Gastrocnemius medialis (tissue), 4 donors: Measurements from ENCODE around the gene CHD6. TPM values are rescaled to one million over a fixed set of nuclear protein-coding genes. Genes with fewer than 3 reads are reported as not detected.

Experiments used
- ATAC-seq, 2 donors: fragments of 150-250 bp; one replicate each; pipeline ENCODE4 v1.9.1; 2016
- DNase-seq, 2 donors: peaks; one replicate each; pipeline ENCODE4 v3.0.0-alpha.2; 2019
- H3K27ac ChIP-seq, 4 donors: fragments of 200-600 bp; sonication (generic); 1 replicate in 1 of 4; 2 replicates in 3 of 4; pipeline ENCODE4 v1.5.1; 2016 to 2018; ENCODE audit warnings: mild to moderate bottlenecking in 2 of 4, moderate library complexity in 1 of 4
- H3K27me3 ChIP-seq, 3 donors: fragments of 200-600 bp; sonication (generic) in 2 of 3; 1 replicate in 1 of 3; 2 replicates in 2 of 3; pipeline versions ENCODE4 v1.5.1 to v1.6.0; 2016 to 2019; ENCODE audit warnings: mild to moderate bottlenecking in 1 of 3, moderate library complexity in 1 of 3
- H3K36me3 ChIP-seq, 2 donors: fragments of 200-600 bp; sonication (generic) in 1 of 2; one replicate each; pipeline ENCODE4 v1.5.1; 2017 to 2018
- H3K4me1 ChIP-seq, 2 donors: fragments of 200-600 bp; sonication (generic) in 1 of 2; one replicate each; pipeline ENCODE4 v1.5.1; 2016 to 2017; ENCODE audit warnings: mild to moderate bottlenecking in 2 of 2
- H3K4me3 ChIP-seq, 4 donors: fragments of 200-600 bp; sonication (generic) in 3 of 4; 1 replicate in 1 of 4; 2 replicates in 3 of 4; pipeline ENCODE4 v1.5.1; 2016 to 2019; ENCODE audit warnings: mild to moderate bottlenecking in 2 of 4
- H3K9me3 ChIP-seq, 3 donors: fragments of 200-600 bp; sonication (generic) in 2 of 3; 1 replicate in 1 of 3; 2 replicates in 2 of 3; pipeline ENCODE4 v1.5.1; 2016 to 2019
- CTCF ChIP-seq, 5 experiments: fragments of 450-650 bp in 3 of 5; fragments of 200-600 bp in 2 of 5; sonication (generic) in 2 of 5; IDR thresholded peaks in 4 of 5; conservative IDR thresholded peaks in 1 of 5; 1 replicate in 4 of 5; 2 replicates in 1 of 5; pipeline ENCODE4 v1.5.1; 2016 to 2019; ENCODE audit warnings: antibody characterized with exemption in 5 of 5, mild to moderate bottlenecking in 3 of 5, moderate library complexity in 3 of 5
- POLR2A ChIP-seq, 2 donors: fragments of 450-650 bp; IDR thresholded peaks; one replicate each; pipeline ENCODE4 v1.6.1; 2017; ENCODE audit warnings: antibody characterized with exemption in 2 of 2, mild to moderate bottlenecking in 2 of 2, moderate library complexity in 2 of 2
- in situ Hi-C, 4 donors: fragments of 200-750 bp; cut with MboI; loops; one replicate each; pipeline versions ENCODE4 v1.15.0 to v1.8.0; 2017; ENCODE audit warnings: low sequenced_read_pairs in 4 of 4
- intact Hi-C: fragments of 100-400 bp; cut with DNase I; formaldehyde crosslinking; loops from one replicate; pipeline ENCODE4 v1.15.1; 2023; ENCODE audit warnings: low total_unique reads
- total RNA-seq, 4 donors: library from RNA; depleted of rRNA; stranded (reverse); fragments of >200 nt; gene quantifications; one replicate each; pipeline versions ENCODE4 v1.1.0 to v1.2.3, GENCODE V29; 2016

The CHD6 gene
- total RNA-seq, 4 donors from 2014 or later: 12.8 to 33.7 (median 19.2) TPM

DNA sequence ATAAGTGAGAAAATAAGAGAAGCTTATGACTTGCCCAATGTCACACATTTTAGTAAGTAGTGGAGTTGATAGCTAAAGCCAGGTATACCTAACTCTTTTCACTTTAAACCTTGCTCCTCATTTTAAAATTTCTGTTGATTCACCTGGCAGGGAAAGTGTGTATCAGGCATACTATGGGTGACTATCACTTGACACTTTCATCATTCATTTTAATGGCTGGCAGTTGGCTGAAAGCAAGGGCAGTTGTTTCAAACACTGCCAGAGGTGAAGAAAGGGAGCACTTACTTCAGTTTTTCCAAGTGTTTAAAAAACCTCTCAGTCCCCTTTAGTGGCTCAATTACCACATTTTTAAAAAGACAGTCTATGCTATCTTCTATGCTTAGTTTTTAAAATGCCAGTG is 173.4 kb downstream of the CHD6 start:
- Histone ChIP-seq H3K27me3 (no peaks in the 10 kb centered on the region), H3K4me1 (peaks cover 23 to 42% of the 10 kb centered on the region in 2 donors), H3K36me3 (peaks cover 0 to 31% of the 10 kb centered on the region in 2 donors), H3K9me3 (no peaks in the 10 kb centered on the region), H3K4me3 (no peak overlapping the region), H3K27ac (peak overlapping the region in 3 of 4 donors; percentile 3 to 36 (median 33))
- TF ChIP-seq CTCF (IDR thresholded peaks at IDR 0.05 in 4 of 5, conservative IDR thresholded peaks at IDR 0.05 in 1 of 5) (no peak), POLR2A (IDR thresholded peaks at IDR 0.05) (no peak)
- intact Hi-C loops: no loop called here
- peak; percentile 80 to 87 for ATAC-seq
- in situ Hi-C loops: no loop called here
- no peak for DNase-seq

DNA sequence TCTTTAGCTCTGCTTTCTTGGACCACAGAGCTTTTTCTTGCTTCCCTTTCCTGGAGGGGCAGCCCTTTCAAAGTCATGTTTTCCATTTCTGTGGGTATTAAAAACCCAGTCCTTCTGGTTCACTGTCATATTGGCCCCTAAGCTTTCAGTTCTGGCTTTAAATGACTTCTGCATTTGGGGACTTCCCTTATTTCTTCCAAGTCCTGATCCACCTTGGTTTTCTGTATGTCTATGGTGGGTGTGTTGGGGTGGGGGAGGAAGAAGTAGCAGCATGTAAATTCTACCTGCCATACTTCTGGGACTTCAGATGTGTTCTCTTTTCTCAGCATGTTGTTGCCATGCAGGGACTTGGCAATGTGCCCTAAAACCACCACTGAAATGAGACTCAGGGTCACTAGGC is 174.5 kb downstream of the CHD6 start:
- TF ChIP-seq POLR2A (IDR thresholded peaks at IDR 0.05) (no peak), CTCF (IDR thresholded peaks at IDR 0.05 in 4 of 5, conservative IDR thresholded peaks at IDR 0.05 in 1 of 5) (no peak)
- no peaks in the 10 kb centered on the region for H3K9me3 ChIP-seq
- no peak for ATAC-seq
- no peaks in the 10 kb centered on the region for H3K27me3 ChIP-seq
- peaks cover 23 to 42% of the 10 kb centered on the region in 2 donors for H3K4me1 ChIP-seq
- in situ Hi-C loops (no loop called here), intact Hi-C loops (no loop called here)
- DNase-seq: no peak
- H3K27ac ChIP-seq: no peak overlapping the region
- H3K36me3 ChIP-seq: peaks cover 0 to 41% of the 10 kb centered on the region in 2 donors
- H3K4me3 ChIP-seq: no peak overlapping the region

GRCh38 chr20:41440882-41441281 is 177.3 kb downstream of the CHD6 start:
- H3K9me3 ChIP-seq: no peaks in the 10 kb centered on the region
- H3K36me3 ChIP-seq: peaks cover 0 to 44% of the 10 kb centered on the region in 2 donors
- intact Hi-C loops: no loop called here
- in situ Hi-C loops: no loop called here
- H3K27me3 ChIP-seq: no peaks in the 10 kb centered on the region
- TF ChIP-seq POLR2A (IDR thresholded peaks at IDR 0.05) (no peak), CTCF (IDR thresholded peaks at IDR 0.05 in 4 of 5, conservative IDR thresholded peaks at IDR 0.05 in 1 of 5) (no peak)
- peaks cover 9 to 31% of the 10 kb centered on the region in 2 donors for H3K4me1 ChIP-seq
- ATAC-seq (peak; percentile 35 to 74), DNase-seq (peak; percentile 54 to 56)
- H3K4me3 ChIP-seq: no peak overlapping the region
- H3K27ac ChIP-seq: peak overlapping the region in 2 of 4 donors; percentile 37 to 63

- no peaks in the 10 kb centered on the region for H3K9me3 ChIP-seq
- intact Hi-C loops (no loop called here), in situ Hi-C loops (no loop called here)
- TF ChIP-seq CTCF (IDR thresholded peaks at IDR 0.05 in 4 of 5, conservative IDR thresholded peaks at IDR 0.05 in 1 of 5): no peak
- TF ChIP-seq POLR2A (IDR thresholded peaks at IDR 0.05): no peak
- H3K4me3 ChIP-seq: no peak overlapping the region
- H3K4me1 ChIP-seq: peaks cover 0 to 13% of the 10 kb centered on the region in 2 donors
- no peak for DNase-seq
- no peaks in the 10 kb centered on the region for H3K27me3 ChIP-seq
- H3K27ac ChIP-seq: no peak overlapping the region
- no peak for ATAC-seq
- H3K36me3 ChIP-seq: peaks cover 0 to 59% of the 10 kb centered on the region in 2 donors
Observed at GRCh38 chr20:41437836-41438235, 180.3 kb downstream of the CHD6 start.

GRCh38 chr20:41436679-41437078 is 181.5 kb downstream of the CHD6 start:
- TF ChIP-seq CTCF (IDR thresholded peaks at IDR 0.05 in 4 of 5, conservative IDR thresholded peaks at IDR 0.05 in 1 of 5) (no peak), POLR2A (IDR thresholded peaks at IDR 0.05) (no peak)
- Histone ChIP-seq H3K4me1 (peaks cover 0 to 12% of the 10 kb centered on the region in 2 donors), H3K27me3 (no peaks in the 10 kb centered on the region), H3K4me3 (no peak overlapping the region), H3K36me3 (peaks cover 0 to 59% of the 10 kb centered on the region in 2 donors), H3K9me3 (no peaks in the 10 kb centered on the region), H3K27ac (no peak overlapping the region)
- DNase-seq (no peak), ATAC-seq (no peak)
- in situ Hi-C loops (no loop called here), intact Hi-C loops (no loop called here)
